GM21390 (cell line): ENCODE measurements around the gene RPL36AL.

Source experiments
- ATAC-seq: cut with Tn5 transposase; IDR thresholded peaks from one replicate; pipeline ENCODE4 v1.9.1; 2021; ENCODE audit not compliant: unreplicated experiment

The RPL36AL gene

DNA sequence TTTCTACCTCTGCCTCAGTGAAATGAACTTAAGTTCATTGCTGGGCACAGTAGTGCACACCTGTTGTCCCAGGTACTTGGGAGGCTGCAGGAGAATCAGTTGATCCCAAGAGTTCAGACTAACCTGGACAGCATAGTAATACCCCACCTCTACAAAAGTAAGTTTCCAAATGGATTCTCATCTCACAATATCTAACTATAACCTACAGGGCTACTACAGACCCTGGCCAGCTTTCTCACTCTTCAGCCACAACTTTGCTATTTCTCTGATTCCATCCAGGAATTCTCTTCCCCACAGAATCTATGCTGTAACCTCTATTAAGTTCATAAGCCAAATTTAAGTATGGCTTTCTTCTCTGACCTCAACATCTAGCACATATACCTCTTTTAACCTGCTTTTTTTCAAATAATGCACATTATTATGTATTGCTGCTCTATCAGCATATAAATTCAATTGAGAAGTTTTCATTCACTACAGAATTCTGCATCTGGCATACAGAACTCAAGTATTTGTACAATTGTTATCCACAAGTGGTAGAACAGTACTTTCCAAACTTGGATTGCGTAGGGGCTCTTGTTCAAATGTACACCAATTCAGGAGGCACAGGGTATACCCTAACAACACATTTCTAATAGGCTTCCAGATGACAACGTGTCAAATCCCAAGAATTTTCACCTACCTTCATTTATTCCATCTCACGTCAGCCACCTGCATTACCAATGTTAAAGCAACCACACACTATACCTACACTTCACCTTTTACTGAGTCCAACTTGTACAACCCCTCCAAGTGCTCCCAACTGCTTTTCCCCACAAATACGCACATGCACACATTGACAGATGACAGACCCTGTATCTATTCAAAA, 38.1 kb downstream of the RPL36AL start:
- ATAC-seq = no peak

DNA sequence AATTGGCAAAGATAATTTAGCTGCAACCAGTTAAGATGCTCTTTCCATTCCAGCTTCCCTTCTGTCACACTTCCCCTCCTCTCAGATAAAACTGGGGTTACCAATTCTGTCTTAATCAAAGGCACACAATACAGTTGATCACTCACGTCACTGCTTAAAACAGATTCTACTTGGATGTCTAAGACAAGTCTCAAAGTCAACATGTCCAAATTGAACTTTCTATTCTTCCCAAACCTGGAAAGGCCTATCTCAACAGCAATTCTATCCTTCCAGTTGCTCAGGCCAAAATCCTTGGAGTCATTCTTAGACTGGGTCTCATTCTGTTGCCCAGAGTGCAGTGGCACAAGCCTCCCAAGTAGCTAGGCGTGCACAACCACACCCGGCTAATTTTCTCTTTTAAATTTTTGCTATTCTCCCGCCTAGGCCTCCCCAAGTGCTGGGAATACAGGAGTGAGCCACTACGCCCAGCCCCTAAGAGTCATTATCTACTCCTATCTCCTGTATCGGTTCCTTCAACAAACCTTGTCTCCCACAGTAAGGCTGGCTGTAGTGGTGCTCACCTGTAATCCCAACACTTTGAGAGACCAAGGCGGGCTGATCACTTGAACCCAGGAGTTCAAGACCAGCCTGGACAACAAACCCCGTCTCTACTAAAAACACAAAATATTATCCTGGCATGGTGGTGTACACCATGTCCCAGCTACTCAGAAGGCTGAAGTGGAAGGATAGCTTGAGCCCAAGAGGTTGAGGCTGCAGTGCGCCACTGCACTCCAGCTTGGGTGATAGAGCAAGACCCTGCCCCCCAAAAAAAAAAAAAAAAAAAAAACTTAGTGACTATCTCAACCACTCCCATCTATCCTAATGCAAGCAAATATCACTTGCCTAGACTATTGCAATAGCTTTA, 39.0 kb downstream of the RPL36AL start:
- ATAC-seq = no peak

DNA sequence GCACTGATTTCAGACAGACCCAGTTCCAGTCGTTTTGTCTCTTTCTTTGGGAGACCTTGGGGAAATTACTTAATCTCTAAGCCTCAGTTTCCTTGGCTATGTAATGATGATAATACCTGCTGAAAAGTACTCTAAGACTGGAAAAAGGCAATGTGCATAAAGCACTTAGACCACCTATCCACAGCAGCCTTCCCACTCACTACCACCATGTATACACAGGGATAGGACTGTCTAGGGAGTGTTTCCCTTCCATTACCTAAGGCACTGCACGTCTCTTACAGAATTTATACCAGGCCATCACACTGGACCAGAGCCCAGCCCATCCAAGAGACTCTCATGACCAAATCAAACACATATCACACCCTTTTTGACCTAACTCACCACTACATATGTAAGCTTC, 40.6 kb downstream of the RPL36AL start:
- ATAC-seq = no peak

DNA sequence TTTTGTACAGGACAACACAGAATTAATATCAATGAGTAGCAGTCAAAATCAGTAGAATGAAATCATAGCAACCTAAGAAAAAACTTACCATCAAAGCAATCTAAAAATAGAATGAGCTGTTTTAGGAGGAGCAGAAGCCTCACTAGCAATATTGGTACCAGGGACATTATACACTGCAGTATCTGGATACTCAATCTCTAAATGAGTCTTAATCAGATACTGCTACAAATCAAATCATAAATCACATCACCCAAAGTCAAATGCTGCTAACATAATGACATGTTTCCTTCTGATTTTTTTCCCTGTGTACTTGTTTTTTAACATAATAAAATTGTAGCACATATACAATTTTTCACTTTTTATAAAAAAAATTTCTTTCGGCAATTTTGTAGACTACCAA, 42.3 kb downstream of the RPL36AL start:
- no peak for ATAC-seq

DNA sequence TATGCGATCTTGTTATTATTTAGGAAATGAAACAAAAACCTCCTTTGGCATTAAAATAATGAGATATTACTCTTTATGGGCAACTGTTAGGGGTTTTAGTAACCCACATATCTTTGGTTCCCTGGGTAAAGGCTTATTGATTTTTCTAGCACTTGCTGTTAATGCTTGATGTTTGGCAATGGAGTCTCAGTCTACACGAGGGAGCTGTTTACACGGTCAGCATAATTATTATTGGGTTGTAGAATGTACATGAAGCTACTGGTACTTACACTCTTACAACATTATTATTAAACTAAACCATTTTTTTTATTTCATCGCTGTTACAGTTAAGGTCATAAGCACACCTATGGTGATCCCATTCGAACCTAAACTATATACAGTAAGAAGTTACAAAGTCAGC, 46.4 kb downstream of the RPL36AL start:
- ATAC-seq = no peak

DNA sequence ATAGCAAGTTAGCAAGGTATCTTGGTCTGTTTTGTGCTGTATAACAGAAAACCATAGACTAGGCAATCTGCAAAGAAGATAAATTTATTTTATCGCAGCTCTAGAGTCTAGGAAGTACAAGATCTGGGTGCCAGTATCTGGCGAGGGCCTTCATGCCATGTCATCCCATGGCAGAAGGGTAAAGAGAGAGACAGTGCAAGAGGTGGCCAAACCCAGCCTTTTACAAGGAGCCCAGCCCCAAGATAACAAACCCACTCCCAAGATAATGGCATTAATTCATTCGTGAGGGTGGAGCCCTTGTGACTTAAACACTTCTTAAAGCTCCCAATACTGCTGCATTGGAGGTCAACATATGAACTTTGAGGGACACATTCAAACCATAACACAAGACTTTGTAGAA, 51.1 kb downstream of the RPL36AL start:
- ATAC-seq = no peak
